SK-N-SH treated with all-trans-retinoic acid at 6 μM for 48 hours (cell line): ENCODE results near the gene SDHAF4.

Experiments used
- ATAC-seq: fragments of 200-7000 bp; cut with Tn5 transposase; 3 replicates; pipeline ENCODE4 v1.9.1; 2020; ENCODE audit warnings: mild to moderate bottlenecking, moderate library complexity
- ARNTL ChIP-seq: fragments of 450-650 bp; formaldehyde crosslinking; IDR thresholded peaks from 2 replicates; pipeline ENCODE4 v1.5.0; 2020; ENCODE audit warnings: low read depth, mild to moderate bottlenecking, moderate library complexity, borderline replicate concordance
- ESRRG ChIP-seq: fragments of 250-450 bp; sonication (Bioruptor Pico); IDR thresholded peaks from 2 replicates; pipeline ENCODE4 v1.6.1; 2021; ENCODE audit warnings: mild to moderate bottlenecking
- GLIS3 ChIP-seq: fragments of 250-450 bp; sonication (Bioruptor Pico); IDR thresholded peaks from 2 replicates; pipeline ENCODE4 v1.5.0; 2020; ENCODE audit warnings: mild to moderate bottlenecking, moderate library complexity
- ISL1 ChIP-seq: fragments of 250-450 bp; sonication (Bioruptor Pico); IDR thresholded peaks from 2 replicates; pipeline ENCODE4 v2.1.2; 2022; ENCODE audit warnings: mild to moderate bottlenecking, moderate library complexity
- OSR1 ChIP-seq: fragments of 250-450 bp; sonication (Bioruptor Pico); IDR thresholded peaks from 2 replicates; pipeline ENCODE4 v1.8.0; 2022; ENCODE audit warnings: moderate library complexity, mild to moderate bottlenecking, inconsistent platforms
- PPARA ChIP-seq: fragments of 250-450 bp; sonication (Bioruptor Pico); IDR thresholded peaks from 2 replicates; pipeline ENCODE4 v1.5.0; 2020; ENCODE audit warnings: mild to moderate bottlenecking, borderline replicate concordance
- RARB ChIP-seq: fragments of 250-450 bp; sonication (Bioruptor Pico); IDR thresholded peaks from 2 replicates; pipeline ENCODE4 v1.8.0; 2021; ENCODE audit warnings: mild to moderate bottlenecking, moderate library complexity
- SNAI2 ChIP-seq: fragments of 250-450 bp; sonication (Bioruptor Pico); IDR thresholded peaks from 2 replicates; pipeline ENCODE4 v1.5.0; 2020; ENCODE audit warnings: mild to moderate bottlenecking, moderate library complexity
- TCF4 ChIP-seq: fragments of 250-450 bp; sonication (Bioruptor Pico); IDR thresholded peaks from 2 replicates; pipeline ENCODE4 v1.8.0; 2021; ENCODE audit warnings: mild to moderate bottlenecking, moderate library complexity, borderline replicate concordance
- TOX ChIP-seq: fragments of 250-450 bp; sonication (Bioruptor Pico); IDR thresholded peaks from 2 replicates; pipeline ENCODE4 v1.8.0; 2021; ENCODE audit warnings: mild to moderate bottlenecking, moderate library complexity, borderline replicate concordance
- ZC3H10 ChIP-seq: fragments of 250-450 bp; sonication (Bioruptor Pico); IDR thresholded peaks from 2 replicates; pipeline ENCODE4 v1.5.1; 2021; ENCODE audit warnings: mild to moderate bottlenecking, moderate library complexity
- ZFP3 ChIP-seq: fragments of 250-450 bp; sonication (Bioruptor Pico); IDR thresholded peaks from 2 replicates; pipeline ENCODE4 v1.5.0; 2020; ENCODE audit warnings: mild to moderate bottlenecking, moderate library complexity
- ZFP30 ChIP-seq: fragments of 450-650 bp; formaldehyde crosslinking; IDR thresholded peaks from 2 replicates; pipeline ENCODE4 v1.5.0; 2022; ENCODE audit warnings: mild to moderate bottlenecking, moderate library complexity
- ZNF565 ChIP-seq: fragments of 450-650 bp; formaldehyde crosslinking; conservative IDR thresholded peaks from 2 replicates; pipeline ENCODE4 v1.5.0; 2020; ENCODE audit warnings: low read depth, mild to moderate bottlenecking, moderate library complexity
- ZNF70 ChIP-seq: fragments of 450-650 bp; formaldehyde crosslinking; IDR thresholded peaks from 2 replicates; pipeline ENCODE4 v1.5.0; 2020; ENCODE audit warnings: mild to moderate bottlenecking, moderate library complexity
- ZNF8 ChIP-seq: fragments of 450-650 bp; formaldehyde crosslinking; IDR thresholded peaks from 2 replicates; pipeline ENCODE4 v1.5.0; 2020; ENCODE audit warnings: mild to moderate bottlenecking, moderate library complexity
- TF ChIP-seq, protein P1 (sequence below): fragments of 250-450 bp; sonication (Bioruptor Pico); IDR thresholded peaks from 2 replicates; pipeline ENCODE4 v1.5.1; 2020; ENCODE audit warnings: low read depth, mild to moderate bottlenecking, moderate library complexity
- TF ChIP-seq, protein P2 (sequence below): fragments of 250-450 bp; sonication (Bioruptor Pico); IDR thresholded peaks from 2 replicates; pipeline ENCODE4 v1.5.0; 2020; ENCODE audit warnings: mild to moderate bottlenecking, moderate library complexity
- TF ChIP-seq, protein P3 (sequence below): fragments of 250-450 bp; sonication (Bioruptor Pico); IDR thresholded peaks from 2 replicates; pipeline ENCODE4 v1.8.0; 2021; ENCODE audit warnings: low read depth, mild to moderate bottlenecking, moderate library complexity, borderline replicate concordance

SDHAF4 gene

DNA sequence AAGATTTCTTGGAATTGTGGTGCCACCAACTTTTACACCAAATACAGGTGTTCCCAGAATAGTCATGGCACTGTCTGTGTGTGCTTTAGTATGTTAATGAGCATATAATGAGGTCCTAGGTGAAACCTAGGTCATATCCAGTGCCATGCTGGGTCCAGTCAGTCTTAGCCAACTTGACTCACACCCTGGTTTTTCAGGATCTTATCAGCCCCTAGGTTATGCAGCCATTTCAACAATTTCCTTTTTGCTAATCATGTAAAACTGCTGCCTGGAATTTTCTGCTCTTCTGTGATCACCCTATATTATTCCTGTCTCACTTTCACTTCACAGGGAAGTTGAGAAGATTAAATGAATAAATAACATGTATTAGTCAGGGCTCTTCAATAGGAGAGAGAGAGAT, 23.7 kb downstream of the SDHAF4 start (continued):
- TF ChIP-seq, protein P1, sequence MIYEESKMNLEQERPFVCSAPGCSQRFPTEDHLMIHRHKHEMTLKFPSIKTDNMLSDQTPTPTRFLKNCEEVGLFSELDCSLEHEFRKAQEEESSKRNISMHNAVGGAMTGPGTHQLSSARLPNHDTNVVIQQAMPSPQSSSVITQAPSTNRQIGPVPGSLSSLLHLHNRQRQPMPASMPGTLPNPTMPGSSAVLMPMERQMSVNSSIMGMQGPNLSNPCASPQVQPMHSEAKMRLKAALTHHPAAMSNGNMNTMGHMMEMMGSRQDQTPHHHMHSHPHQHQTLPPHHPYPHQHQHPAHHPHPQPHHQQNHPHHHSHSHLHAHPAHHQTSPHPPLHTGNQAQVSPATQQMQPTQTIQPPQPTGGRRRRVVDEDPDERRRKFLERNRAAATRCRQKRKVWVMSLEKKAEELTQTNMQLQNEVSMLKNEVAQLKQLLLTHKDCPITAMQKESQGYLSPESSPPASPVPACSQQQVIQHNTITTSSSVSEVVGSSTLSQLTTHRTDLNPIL (CRISPR knock-in tag), result no peak
- TF ChIP-seq ISL1 (CRISPR knock-in tag) (no peak), ZFP3 (CRISPR knock-in tag) (no peak), TOX (CRISPR knock-in tag) (no peak), ESRRG (no peak)
- TF ChIP-seq, protein P2, sequence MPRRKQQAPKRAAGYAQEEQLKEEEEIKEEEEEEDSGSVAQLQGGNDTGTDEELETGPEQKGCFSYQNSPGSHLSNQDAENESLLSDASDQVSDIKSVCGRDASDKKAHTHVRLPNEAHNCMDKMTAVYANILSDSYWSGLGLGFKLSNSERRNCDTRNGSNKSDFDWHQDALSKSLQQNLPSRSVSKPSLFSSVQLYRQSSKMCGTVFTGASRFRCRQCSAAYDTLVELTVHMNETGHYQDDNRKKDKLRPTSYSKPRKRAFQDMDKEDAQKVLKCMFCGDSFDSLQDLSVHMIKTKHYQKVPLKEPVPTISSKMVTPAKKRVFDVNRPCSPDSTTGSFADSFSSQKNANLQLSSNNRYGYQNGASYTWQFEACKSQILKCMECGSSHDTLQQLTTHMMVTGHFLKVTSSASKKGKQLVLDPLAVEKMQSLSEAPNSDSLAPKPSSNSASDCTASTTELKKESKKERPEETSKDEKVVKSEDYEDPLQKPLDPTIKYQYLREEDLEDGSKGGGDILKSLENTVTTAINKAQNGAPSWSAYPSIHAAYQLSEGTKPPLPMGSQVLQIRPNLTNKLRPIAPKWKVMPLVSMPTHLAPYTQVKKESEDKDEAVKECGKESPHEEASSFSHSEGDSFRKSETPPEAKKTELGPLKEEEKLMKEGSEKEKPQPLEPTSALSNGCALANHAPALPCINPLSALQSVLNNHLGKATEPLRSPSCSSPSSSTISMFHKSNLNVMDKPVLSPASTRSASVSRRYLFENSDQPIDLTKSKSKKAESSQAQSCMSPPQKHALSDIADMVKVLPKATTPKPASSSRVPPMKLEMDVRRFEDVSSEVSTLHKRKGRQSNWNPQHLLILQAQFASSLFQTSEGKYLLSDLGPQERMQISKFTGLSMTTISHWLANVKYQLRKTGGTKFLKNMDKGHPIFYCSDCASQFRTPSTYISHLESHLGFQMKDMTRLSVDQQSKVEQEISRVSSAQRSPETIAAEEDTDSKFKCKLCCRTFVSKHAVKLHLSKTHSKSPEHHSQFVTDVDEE (CRISPR knock-in tag), result no peak

DNA sequence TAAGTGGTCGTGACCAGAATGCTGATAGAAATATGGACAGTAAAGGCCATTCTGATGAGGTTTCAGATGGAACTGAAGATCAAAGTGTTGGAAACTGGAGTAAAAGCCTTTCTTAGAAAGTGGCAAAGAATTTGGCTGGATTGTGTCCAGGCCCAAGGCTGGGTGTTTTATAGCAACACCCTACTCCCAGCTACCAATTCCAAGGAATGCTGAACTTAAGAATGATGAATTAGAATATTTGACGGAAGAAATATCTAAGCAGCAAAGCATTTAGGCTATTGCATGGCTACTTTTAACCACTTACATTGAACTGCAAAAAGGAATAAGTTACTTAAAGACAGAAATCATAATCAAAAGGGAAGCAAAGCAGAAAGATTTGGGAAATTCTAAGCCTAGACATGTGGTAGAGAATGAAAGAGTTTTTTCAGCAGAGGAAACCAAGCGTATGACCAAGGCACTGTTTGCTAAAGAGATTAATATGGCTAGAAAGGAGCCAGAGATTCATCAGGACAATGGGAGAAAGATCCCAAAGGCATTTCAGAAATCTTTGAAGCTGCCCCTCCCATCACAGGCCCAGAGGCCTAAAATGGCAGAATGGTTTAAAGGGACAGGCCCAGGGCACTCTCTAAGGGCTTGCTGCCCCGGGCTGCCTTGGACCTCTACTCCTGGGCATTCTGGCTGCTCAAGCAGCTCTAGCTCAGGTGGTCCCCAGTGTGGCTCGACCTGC, 25.8 kb downstream of the SDHAF4 start:
- TF ChIP-seq ZNF565 (CRISPR knock-in tag) (no peak), TCF4 (no peak)

GRCh38 chr6:70593118-70593486, 26.4 kb downstream of the SDHAF4 start:
- TF ChIP-seq ZFP30 (CRISPR knock-in tag) (no peak), TOX (CRISPR knock-in tag) (no peak)
- no peak for ATAC-seq

More for the DNA sequence above, 25.8 kb downstream of the SDHAF4 start:
- no peak for ATAC-seq

GRCh38 chr6:70599187-70599586, 32.5 kb downstream of the SDHAF4 start:
- ATAC-seq, result no peak
- TF ChIP-seq, protein P3, sequence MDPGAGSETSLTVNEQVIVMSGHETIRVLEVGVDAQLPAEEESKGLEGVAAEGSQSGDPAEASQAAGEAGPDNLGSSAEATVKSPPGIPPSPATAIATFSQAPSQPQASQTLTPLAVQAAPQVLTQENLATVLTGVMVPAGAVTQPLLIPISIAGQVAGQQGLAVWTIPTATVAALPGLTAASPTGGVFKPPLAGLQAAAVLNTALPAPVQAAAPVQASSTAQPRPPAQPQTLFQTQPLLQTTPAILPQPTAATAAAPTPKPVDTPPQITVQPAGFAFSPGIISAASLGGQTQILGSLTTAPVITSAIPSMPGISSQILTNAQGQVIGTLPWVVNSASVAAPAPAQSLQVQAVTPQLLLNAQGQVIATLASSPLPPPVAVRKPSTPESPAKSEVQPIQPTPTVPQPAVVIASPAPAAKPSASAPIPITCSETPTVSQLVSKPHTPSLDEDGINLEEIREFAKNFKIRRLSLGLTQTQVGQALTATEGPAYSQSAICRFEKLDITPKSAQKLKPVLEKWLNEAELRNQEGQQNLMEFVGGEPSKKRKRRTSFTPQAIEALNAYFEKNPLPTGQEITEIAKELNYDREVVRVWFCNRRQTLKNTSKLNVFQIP, result no peak
- TF ChIP-seq ZC3H10 (no peak), GLIS3 (CRISPR knock-in tag) (no peak), OSR1 (no peak), SNAI2 (no peak), ZNF8 (no peak), ZNF70 (no peak), RARB (CRISPR knock-in tag) (no peak), ZFP30 (CRISPR knock-in tag) (no peak), ARNTL (CRISPR knock-in tag) (no peak), PPARA (CRISPR knock-in tag) (no peak)
- TF ChIP-seq, protein P1 (CRISPR knock-in tag), result no peak
- TF ChIP-seq, protein P2 (CRISPR knock-in tag), result no peak
